ENCODE results near the gene NTF3. TPM values are rescaled to one million over a fixed set of nuclear protein-coding genes. Genes with fewer than 3 reads are reported as not detected.

Gene NTF3
- total and polyA plus RNA-seq, 9 of the 15 experiments (the other 6 are each of a cell fraction or from before 2014, with no cell fraction given), result not detected

GRCh38 chr12:5465384-5465783 lies 33.5 kb downstream of the NTF3 start:
- DNase-seq (ENCODE audit: extremely low read depth in 1 of 4, low spot score in 3 of 4), result no peak
- FAIRE-seq, result no peak
- ChIA-PET POLR2A (no interaction called here), CTCF (ENCODE audit: low intra/inter-chr PET ratio) (no interaction called here)
- Histone ChIP-seq H3K4me1 (replicated peaks in 1 of 2; ENCODE audit: control insufficient read depth in 2 of 2, insufficient read depth in 2 of 2, low read length in 2 of 2) (no peaks in the 10 kb centered on the region), H3K9ac (ENCODE audit: insufficient read depth in 1 of 2, low read depth in 2 of 2, low read length in 2 of 2) (no peak overlapping the region), H3K27me3 (ENCODE audit: control insufficient read depth in 2 of 2, insufficient read depth in 2 of 2, low read length in 2 of 2) (peaks cover 0 to 10% of the 10 kb centered on the region in 2 experiments; a peak in 2 of 5 replicates), H4K20me1 (replicated peaks; ENCODE audit: control insufficient read depth, insufficient read depth, low read length) (no peaks in the 10 kb centered on the region), H3K9me3 (replicated peaks; ENCODE audit: control insufficient read depth, insufficient read depth, low read depth, low read length) (no peaks in the 10 kb centered on the region), H3K9me1 (ENCODE audit: control insufficient read depth, insufficient read depth, low read length) (no peaks in the 10 kb centered on the region), H3K79me2 (ENCODE audit: control insufficient read depth, insufficient read depth, low read length) (no peaks in the 10 kb centered on the region), H3K4me3 (no peak overlapping the region), H3K27ac (ENCODE audit: extremely low read depth, low read depth, low read length) (no peak overlapping the region), H2AFZ (ENCODE audit: low read depth, low read length) (no peak overlapping the region), H3K4me2 (ENCODE audit: insufficient read depth, low read length) (no peak overlapping the region), H3K36me3 (ENCODE audit: control insufficient read depth, insufficient read depth, low read length) (no peaks in the 10 kb centered on the region)
- 4% methylated on average over 5 of the region's 6 CpGs for WGBS (ENCODE audit: insufficient coverage, low coverage, missing lambda C conversion rate)
- no peak for ATAC-seq
- in situ Hi-C loops (cut with MboI) (no loop called here), intact Hi-C loops (cut with micrococcal nuclease) (no loop called here)
- TF ChIP-seq PATZ1 (CRISPR knock-in tag; IDR thresholded peaks at IDR 0.05; ENCODE audit: borderline replicate concordance) (no peak), SMARCB1 (IDR thresholded peaks at IDR 0.05; ENCODE audit: insufficient read length, low read depth) (no peak), NCOR1 (IDR thresholded peaks at IDR 0.05) (no peak), ZNF668 (CRISPR knock-in tag; IDR thresholded peaks at IDR 0.05) (no peak), ZNF696 (CRISPR knock-in tag; conservative IDR thresholded peaks at IDR 0.05) (no peak), ZNF316 (IDR thresholded peaks at IDR 0.05) (no peak), RFX5 (IDR thresholded peaks at IDR 0.05; ENCODE audit: low read depth, low read length) (no peak), HMG20B (CRISPR knock-in tag; IDR thresholded peaks at IDR 0.05) (no peak), NFIC (IDR thresholded peaks at IDR 0.05) (no peak), NCOA4 (IDR thresholded peaks at IDR 0.05; ENCODE audit: partially characterized antibody) (no peak), ZFP1 (CRISPR knock-in tag; IDR thresholded peaks at IDR 0.05) (no peak), TBL1XR1 (IDR thresholded peaks at IDR 0.05; ENCODE audit: low read length in 2 of 2) (no peak)
- no TSS peak for BruUV-seq (replicated peaks)

All from K562 (cell line).